WERI-Rb-1 (cell line): ENCODE results near the gene MACC1.

Experiments used
- DNase-seq: peaks from one replicate; pipeline ENCODE4 v3.0.0-alpha.2; 2020
- H3K27ac ChIP-seq: fragments of 250-450 bp; sonication (Bioruptor Pico); 2 replicates; pipeline ENCODE4 v1.5.1; 2020; ENCODE audit warnings: mild to moderate bottlenecking, moderate library complexity
- H3K27me3 ChIP-seq: fragments of 250-450 bp; sonication (Bioruptor Pico); 2 replicates; pipeline ENCODE4 v1.5.1; 2021; ENCODE audit warnings: mild to moderate bottlenecking, low read depth, moderate library complexity; ENCODE audit not compliant: insufficient read depth, severe bottlenecking
- H3K36me3 ChIP-seq: fragments of 250-450 bp; sonication (Bioruptor Pico); 2 replicates; pipeline ENCODE4 v1.5.1; 2020; ENCODE audit warnings: mild to moderate bottlenecking, moderate library complexity
- H3K4me3 ChIP-seq: 2 replicates; pipeline ENCODE4 v1.5.1; 2011; ENCODE audit warnings: low read depth, mild to moderate bottlenecking, control low read depth, low read length
- H3K9me3 ChIP-seq: fragments of 250-450 bp; sonication (Bioruptor Pico); 2 replicates; pipeline ENCODE4 v1.5.1; 2021; ENCODE audit warnings: mild to moderate bottlenecking, moderate library complexity; ENCODE audit not compliant: severe bottlenecking
- TF ChIP-seq, protein P1 (sequence below): IDR thresholded peaks from 2 replicates; pipeline ENCODE4 v1.5.1; 2011; ENCODE audit warnings: low read depth, mild to moderate bottlenecking, control low read depth, inconsistent platforms, low read length

MACC1 gene, protein sequence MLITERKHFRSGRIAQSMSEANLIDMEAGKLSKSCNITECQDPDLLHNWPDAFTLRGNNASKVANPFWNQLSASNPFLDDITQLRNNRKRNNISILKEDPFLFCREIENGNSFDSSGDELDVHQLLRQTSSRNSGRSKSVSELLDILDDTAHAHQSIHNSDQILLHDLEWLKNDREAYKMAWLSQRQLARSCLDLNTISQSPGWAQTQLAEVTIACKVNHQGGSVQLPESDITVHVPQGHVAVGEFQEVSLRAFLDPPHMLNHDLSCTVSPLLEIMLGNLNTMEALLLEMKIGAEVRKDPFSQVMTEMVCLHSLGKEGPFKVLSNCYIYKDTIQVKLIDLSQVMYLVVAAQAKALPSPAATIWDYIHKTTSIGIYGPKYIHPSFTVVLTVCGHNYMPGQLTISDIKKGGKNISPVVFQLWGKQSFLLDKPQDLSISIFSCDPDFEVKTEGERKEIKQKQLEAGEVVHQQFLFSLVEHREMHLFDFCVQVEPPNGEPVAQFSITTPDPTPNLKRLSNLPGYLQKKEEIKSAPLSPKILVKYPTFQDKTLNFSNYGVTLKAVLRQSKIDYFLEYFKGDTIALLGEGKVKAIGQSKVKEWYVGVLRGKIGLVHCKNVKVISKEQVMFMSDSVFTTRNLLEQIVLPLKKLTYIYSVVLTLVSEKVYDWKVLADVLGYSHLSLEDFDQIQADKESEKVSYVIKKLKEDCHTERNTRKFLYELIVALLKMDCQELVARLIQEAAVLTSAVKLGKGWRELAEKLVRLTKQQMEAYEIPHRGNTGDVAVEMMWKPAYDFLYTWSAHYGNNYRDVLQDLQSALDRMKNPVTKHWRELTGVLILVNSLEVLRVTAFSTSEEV

GRCh38 chr7:20217193-20217948, at the start of gene MACC1:
TSS of gene MACC1 (minus strand) at chr7:20217384. CDS start at chr7:20161862, 55,522 bp downstream.
- TF ChIP-seq, protein P1, sequence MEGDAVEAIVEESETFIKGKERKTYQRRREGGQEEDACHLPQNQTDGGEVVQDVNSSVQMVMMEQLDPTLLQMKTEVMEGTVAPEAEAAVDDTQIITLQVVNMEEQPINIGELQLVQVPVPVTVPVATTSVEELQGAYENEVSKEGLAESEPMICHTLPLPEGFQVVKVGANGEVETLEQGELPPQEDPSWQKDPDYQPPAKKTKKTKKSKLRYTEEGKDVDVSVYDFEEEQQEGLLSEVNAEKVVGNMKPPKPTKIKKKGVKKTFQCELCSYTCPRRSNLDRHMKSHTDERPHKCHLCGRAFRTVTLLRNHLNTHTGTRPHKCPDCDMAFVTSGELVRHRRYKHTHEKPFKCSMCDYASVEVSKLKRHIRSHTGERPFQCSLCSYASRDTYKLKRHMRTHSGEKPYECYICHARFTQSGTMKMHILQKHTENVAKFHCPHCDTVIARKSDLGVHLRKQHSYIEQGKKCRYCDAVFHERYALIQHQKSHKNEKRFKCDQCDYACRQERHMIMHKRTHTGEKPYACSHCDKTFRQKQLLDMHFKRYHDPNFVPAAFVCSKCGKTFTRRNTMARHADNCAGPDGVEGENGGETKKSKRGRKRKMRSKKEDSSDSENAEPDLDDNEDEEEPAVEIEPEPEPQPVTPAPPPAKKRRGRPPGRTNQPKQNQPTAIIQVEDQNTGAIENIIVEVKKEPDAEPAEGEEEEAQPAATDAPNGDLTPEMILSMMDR = no peak
- H3K4me3 ChIP-seq = no peak within 1 kb of the TSS
- peaks cover 3% of the 10 kb centered on the region for H3K9me3 ChIP-seq
- no peak within 1 kb of the TSS for H3K27ac ChIP-seq
- DNase-seq = no peak
- no peaks in the 10 kb centered on the region for H3K27me3 ChIP-seq
- H3K36me3 ChIP-seq = no peaks in the 10 kb centered on the region

DNA sequence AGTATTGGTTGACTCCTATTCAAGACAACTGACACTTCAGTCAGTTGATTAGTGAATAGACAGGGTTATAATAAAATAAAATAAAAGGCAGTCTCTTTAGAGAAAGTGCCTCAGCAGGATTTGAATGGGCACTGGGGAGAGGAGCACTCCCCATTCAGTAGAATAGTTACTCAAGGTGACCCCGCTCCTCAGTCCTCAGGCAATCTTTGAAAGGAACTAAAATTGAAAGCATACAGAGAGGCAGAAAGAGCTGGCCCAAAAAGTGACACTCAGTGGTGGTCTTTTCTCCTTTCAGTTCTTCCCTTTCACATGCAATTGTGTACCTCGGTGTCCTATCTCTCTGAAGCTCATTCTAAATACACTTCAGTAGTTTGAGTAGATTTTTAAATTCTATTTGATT, 47.4 kb upstream of the MACC1 start:
- H3K4me3 ChIP-seq = no peak overlapping the region
- TF ChIP-seq, protein P1 = no peak
- no peaks in the 10 kb centered on the region for H3K36me3 ChIP-seq
- no peaks in the 10 kb centered on the region for H3K9me3 ChIP-seq
- no peaks in the 10 kb centered on the region for H3K27me3 ChIP-seq
- no peak for DNase-seq
- H3K27ac ChIP-seq = no peak overlapping the region

DNA sequence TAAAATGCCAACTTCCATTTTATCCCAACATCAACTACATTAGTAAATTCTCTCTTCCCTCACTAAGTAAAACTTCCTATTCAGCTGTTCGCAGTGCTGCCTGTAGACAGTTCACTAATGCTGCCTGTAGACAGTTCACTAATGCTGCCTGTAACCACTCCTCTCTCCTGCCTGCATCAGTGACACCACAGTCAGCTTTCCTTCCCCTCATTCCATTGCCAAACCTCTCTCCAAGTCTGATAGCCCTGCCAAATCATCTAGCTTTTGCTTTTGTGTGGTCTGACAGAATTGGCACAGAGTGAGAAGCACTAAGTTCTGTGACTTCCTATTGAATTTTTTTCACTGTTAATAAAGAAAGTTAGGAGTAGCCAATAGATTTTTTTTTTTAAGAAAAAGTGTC, 43.0 kb upstream of the MACC1 start:
- TF ChIP-seq, protein P1 = no peak
- H3K4me3 ChIP-seq = no peak overlapping the region
- no peaks in the 10 kb centered on the region for H3K9me3 ChIP-seq
- no peak overlapping the region for H3K27ac ChIP-seq
- H3K36me3 ChIP-seq = no peaks in the 10 kb centered on the region
- DNase-seq = no peak
- H3K27me3 ChIP-seq = no peaks in the 10 kb centered on the region

DNA sequence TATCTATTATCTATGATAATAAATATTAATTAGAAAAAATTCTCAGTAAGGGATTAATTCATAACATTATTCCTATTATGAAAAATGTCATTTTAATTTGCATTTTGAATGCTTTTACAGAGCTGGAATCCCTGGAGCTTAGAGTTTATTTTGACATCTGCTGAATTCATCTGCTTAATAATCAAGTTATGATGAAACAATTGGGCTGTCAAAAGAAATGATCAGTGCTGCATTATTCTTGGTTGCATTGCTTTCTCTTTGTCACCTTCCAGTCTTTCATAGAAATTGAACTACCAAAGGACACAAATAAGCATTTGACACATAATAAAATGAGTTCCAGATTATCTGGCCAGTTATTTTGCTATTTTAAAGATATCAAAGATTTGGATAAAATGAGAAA, 40.0 kb upstream of the MACC1 start:
- TF ChIP-seq, protein P1 = no peak
- Histone ChIP-seq H3K9me3 (no peaks in the 10 kb centered on the region), H3K4me3 (no peak overlapping the region), H3K36me3 (no peaks in the 10 kb centered on the region), H3K27ac (no peak overlapping the region), H3K27me3 (no peaks in the 10 kb centered on the region)
- no peak for DNase-seq

GRCh38 chr7:20249920-20250319, 32.7 kb upstream of the MACC1 start:
- Histone ChIP-seq H3K36me3 (no peaks in the 10 kb centered on the region), H3K9me3 (no peaks in the 10 kb centered on the region), H3K4me3 (no peak overlapping the region), H3K27ac (no peak overlapping the region), H3K27me3 (no peaks in the 10 kb centered on the region)
- no peak for DNase-seq
- TF ChIP-seq, protein P1 = no peak
